GM12873 (cell line): ENCODE results near the gene RFC3.

ENCODE experiments used
- CTCF ChIP-seq: IDR thresholded peaks from 2 replicates; pipeline ENCODE4 v1.5.1; 2012; ENCODE audit warnings: low read depth, mild to moderate bottlenecking, moderate library complexity, low read length, control low read depth; ENCODE audit not compliant: insufficient read depth; ENCODE audit errors: missing control alignments

Gene RFC3

DNA sequence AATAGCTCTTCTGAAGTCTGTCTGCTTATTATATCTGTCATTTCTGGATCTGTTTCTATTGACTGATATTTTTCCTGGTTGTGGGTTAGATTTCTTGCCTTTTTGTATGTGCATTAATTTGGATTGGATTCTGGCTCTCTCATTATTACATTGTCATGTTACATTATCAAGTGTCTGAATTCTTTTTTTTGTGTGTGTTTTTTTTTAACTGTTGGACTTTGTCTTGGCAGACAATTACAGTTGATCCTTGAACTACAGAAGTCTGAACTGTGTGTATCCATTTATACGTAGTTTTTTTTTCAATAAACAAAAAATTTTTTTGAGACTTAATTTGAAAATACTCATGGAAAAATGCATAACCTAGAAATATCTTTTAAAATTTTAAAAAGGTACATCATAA is 22.5 kb downstream of the RFC3 start:
- TF ChIP-seq CTCF, result no peak

GRCh38 chr13:33842207-33842606 is 24.3 kb downstream of the RFC3 start:
- TF ChIP-seq CTCF, result no peak

DNA sequence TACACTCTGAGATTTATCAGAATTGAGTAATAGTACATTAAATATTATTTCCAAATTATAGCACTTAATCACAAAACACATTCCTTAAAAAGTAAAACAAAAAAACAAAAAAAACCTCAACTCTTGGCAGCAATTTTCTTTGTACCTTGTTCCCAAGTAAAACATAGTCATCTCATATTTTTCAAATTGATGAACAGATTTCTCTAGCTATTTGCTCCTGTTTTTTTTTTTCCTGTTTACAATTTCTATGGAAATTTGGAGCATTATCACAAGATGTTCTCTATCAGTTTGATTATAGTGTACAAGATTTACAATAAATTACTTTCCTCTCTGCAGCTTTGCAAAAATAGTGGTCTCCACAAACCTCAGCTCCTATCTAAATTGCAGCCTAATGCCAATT is 25.0 kb downstream of the RFC3 start:
- no peak for TF ChIP-seq CTCF

- no peak for TF ChIP-seq CTCF
Observed at GRCh38 chr13:33845572-33846302, 27.8 kb downstream of the RFC3 start.

DNA sequence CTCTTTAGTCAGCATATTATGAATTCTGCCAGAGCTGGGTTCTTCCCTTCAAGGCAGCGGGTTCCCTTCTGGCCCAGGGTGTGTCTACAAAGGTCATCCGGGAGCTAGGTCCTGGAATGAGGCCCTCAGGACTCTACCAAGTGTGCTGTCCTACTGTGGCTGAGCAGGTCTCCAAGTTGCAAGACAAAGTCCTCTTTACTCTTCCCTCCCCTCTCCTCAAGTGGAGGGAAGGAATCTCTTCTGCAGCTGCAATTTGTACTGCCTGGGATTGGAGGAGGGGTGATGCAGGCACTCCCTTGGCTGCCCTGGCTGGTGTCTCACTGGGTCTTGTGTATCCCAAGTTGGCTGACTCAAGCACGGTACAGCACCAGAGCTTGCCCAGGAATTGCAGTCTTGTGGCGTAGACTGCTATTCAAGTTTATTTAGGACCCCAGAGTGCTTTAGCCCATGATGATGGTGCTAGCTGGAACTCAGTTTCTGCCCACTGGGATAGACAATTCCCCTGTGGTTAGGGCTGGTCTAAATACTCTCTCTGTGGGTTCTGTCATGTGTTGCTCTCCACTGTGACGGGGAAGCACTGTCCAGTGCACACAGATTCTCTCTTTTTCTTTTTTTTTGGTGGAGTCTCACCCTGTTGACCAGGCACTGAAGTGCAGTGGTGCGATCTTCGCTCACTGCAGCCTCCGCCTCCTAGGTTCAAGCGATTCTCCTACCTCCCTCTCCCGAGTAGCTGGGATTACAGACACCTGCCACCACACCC is 28.5 kb downstream of the RFC3 start:
- no peak for TF ChIP-seq CTCF

- no peak for TF ChIP-seq CTCF
Observed at GRCh38 chr13:33849211-33849610, 31.3 kb downstream of the RFC3 start.

- no peak for TF ChIP-seq CTCF
Observed at GRCh38 chr13:33855371-33855895, 37.5 kb downstream of the RFC3 start.
